Astrocyte of the spinal cord (primary cell): ENCODE measurements around the gene ETHE1.

ENCODE experiments used
- DNase-seq: peaks from one replicate; pipeline ENCODE4 v3.0.0; 2011; ENCODE audit warnings: low read depth, low spot score
- H3K4me3 ChIP-seq: 2 replicates; pipeline ENCODE4 v1.5.1; 2011; ENCODE audit warnings: low read depth, mild to moderate bottlenecking, low read length, moderate library complexity
- CTCF ChIP-seq: IDR thresholded peaks from 2 replicates; pipeline ENCODE4 v1.5.1; 2012; ENCODE audit warnings: low read depth, mild to moderate bottlenecking, low read length, inconsistent platforms
- in situ Hi-C: cut with HindIII; loops from 2 replicates; pipeline ENCODE4 v1.10.0; 2017; ENCODE audit warnings: low sequenced_read_pairs

Gene ETHE1

GRCh38 chr19:43533546-43534304 is 6.7 kb upstream of the ETHE1 start:
- no peak for TF ChIP-seq CTCF
- peak overlapping the region; percentile 56 for H3K4me3 ChIP-seq
- peak; percentile 100 for DNase-seq
- in situ Hi-C loops = no loop called here

- H3K4me3 ChIP-seq = peak within 1 kb of the TSS; percentile 56
- no peak for TF ChIP-seq CTCF
- in situ Hi-C loops = no loop called here
- peak; percentile 96 for DNase-seq
These were observed 6.1 kb upstream of the ETHE1 start, which contains the start of gene ZNF575 for GRCh38 chr19:43532962-43533545. Gene ZNF575 (plus strand): TSS chr19:43533188. CDS start chr19:43534423, 1,235 bp downstream.

GRCh38 chr19:43532571-43532961 is 5.6 kb upstream of the ETHE1 start:
- in situ Hi-C loops = no loop called here
- TF ChIP-seq CTCF = no peak

GRCh38 chr19:43527860-43528622 is 1.0 kb upstream of the ETHE1 start:
- no peak for DNase-seq
- in situ Hi-C loops = no loop called here
- H3K4me3 ChIP-seq = no peak overlapping the region
- no peak for TF ChIP-seq CTCF

More at GRCh38 chr19:43532571-43532961, 5.6 kb upstream of the ETHE1 start:
- peak overlapping the region; percentile 56 for H3K4me3 ChIP-seq
- DNase-seq = no peak

- peak; percentile 5 for DNase-seq
- in situ Hi-C loops = no loop called here
- no peak for TF ChIP-seq CTCF
- peak overlapping the region; percentile 84 for H3K4me3 ChIP-seq
These were observed 897 bp downstream of the ETHE1 start for GRCh38 chr19:43525836-43526771.
